Panc1 (cell line): Measurements from ENCODE around the gene RAB11FIP3. TPM values are rescaled to one million over a fixed set of nuclear protein-coding genes. Genes with fewer than 3 reads are reported as not detected.

ENCODE experiments used
- ATAC-seq: fragments of 200-7000 bp; cut with Tn5 transposase; 2 replicates; pipeline ENCODE4 v1.9.1; 2020; ENCODE audit warnings: mild to moderate bottlenecking, moderate library complexity
- BruUV-seq: library from RNA; stranded (reverse); fragments of 400-500 nt; replicated peaks from 2 replicates; lab custom pipeline; 2021; lab: Mats Ljungman, UMichigan
- CTCF ChIA-PET: fragments of 300-600 bp; sonication (Branson Sonifier 250); formaldehyde crosslinking; loops from one replicate; lab custom pipeline; 2022; ENCODE audit warnings: antibody characterized with exemption; lab: Charles Lee
- POLR2A ChIA-PET: fragments of 300-600 bp; sonication (Branson Sonifier 250); formaldehyde crosslinking; loops from one replicate; lab custom pipeline; 2022; ENCODE audit warnings: antibody characterized with exemption; lab: Charles Lee
- DNase-seq: peaks from one replicate; pipeline ENCODE4 v3.0.0-alpha.2; 2010; ENCODE audit warnings: low read depth, low spot score
- H3K27ac ChIP-seq: 2 replicates; pipeline ENCODE4 v1.5.1; 2011; ENCODE audit warnings: mild to moderate bottlenecking, low read length, inconsistent platforms
- H3K27me3 ChIP-seq: fragments of 200-500 bp; sonication (Bioruptor generic); 2 replicates; pipeline ENCODE4 v1.6.0; 2014; ENCODE audit warnings: low read length, inconsistent platforms; ENCODE audit not compliant: control insufficient read depth, insufficient read depth
- H3K36me3 ChIP-seq: fragments of 200-500 bp; sonication (Bioruptor generic); 2 replicates; pipeline ENCODE4 v1.5.1; 2014; ENCODE audit warnings: inconsistent platforms, mild to moderate bottlenecking, low read length, moderate library complexity; ENCODE audit not compliant: control insufficient read depth, insufficient read depth
- H3K4me1 ChIP-seq: 2 replicates; pipeline ENCODE4 v1.5.1; 2011; ENCODE audit warnings: inconsistent platforms, mild to moderate bottlenecking, low read length, moderate library complexity; ENCODE audit not compliant: control insufficient read depth, insufficient read depth
- H3K4me3 ChIP-seq, 2 experiments: 2 replicates each; pipeline ENCODE4 v1.5.1; 2011 to 2012; ENCODE audit warnings: low read depth in 2 of 2, low read length in 2 of 2, mild to moderate bottlenecking in 2 of 2, inconsistent platforms in 1 of 2, moderate library complexity in 1 of 2
- H3K9me3 ChIP-seq: fragments of 200-500 bp; sonication (Bioruptor generic); 2 replicates; pipeline ENCODE4 v1.5.1; 2014; ENCODE audit warnings: low read depth, mild to moderate bottlenecking, inconsistent platforms, low read length, moderate library complexity; ENCODE audit not compliant: control insufficient read depth, insufficient read depth
- CTCF ChIP-seq: fragments of 450-650 bp; IDR thresholded peaks from 2 replicates; pipeline ENCODE4 v1.5.1; 2017; ENCODE audit warnings: mild to moderate bottlenecking
- POLR2AphosphoS5 ChIP-seq: IDR thresholded peaks from 2 replicates; pipeline ENCODE4 v1.6.1; 2012; ENCODE audit warnings: mild to moderate bottlenecking, low read depth, low read length, moderate library complexity
- SIN3A ChIP-seq: IDR thresholded peaks from 2 replicates; pipeline ENCODE4 v1.6.1; 2012; ENCODE audit warnings: low read depth, mild to moderate bottlenecking, low read length, moderate library complexity, borderline replicate concordance; ENCODE audit not compliant: insufficient read depth
- TCF7L2 ChIP-seq: IDR thresholded peaks from 2 replicates; pipeline ENCODE4 v1.6.1; 2011; ENCODE audit warnings: mild to moderate bottlenecking, low read depth, low read length, inconsistent platforms
- in situ Hi-C: cut with HindIII; loops from 2 replicates; pipeline ENCODE4 v1.10.0; 2016; ENCODE audit warnings: low sequenced_read_pairs, low pct_unique_long_range_greater_than_20kb
- intact Hi-C: fragments of 100-400 bp; cut with micrococcal nuclease; formaldehyde crosslinking; loops from one replicate; pipeline ENCODE4 v1.10.0; 2022; ENCODE audit not compliant: unreplicated experiment
- total RNA-seq: library from RNA; stranded (reverse); gene quantifications from one replicate; pipeline ENCODE4 v1.2.1, GENCODE V29; 2021; ENCODE audit not compliant: unreplicated experiment
- TF ChIP-seq, protein P1 (sequence below), 2 experiments: IDR thresholded peaks; 2 replicates each; pipeline ENCODE4 v1.6.1; 2011 to 2012; ENCODE audit warnings: low read depth in 2 of 2, control low read depth in 1 of 2, low read length in 1 of 2, mild to moderate bottlenecking in 1 of 2, moderate library complexity in 1 of 2; ENCODE audit not compliant: insufficient read depth in 1 of 2

Gene RAB11FIP3
- total RNA-seq, 1 experiment from 2014 or later = 57.3 TPM

GRCh38 chr16:391885-392335 lies 33.5 kb upstream of the RAB11FIP3 start:
- intact Hi-C loops = loop anchor here (5.0 kb wide), 1 partner anchor 105 kb away; no protein-coding TSS in a partner anchor
- no peaks in the 10 kb centered on the region for H3K9me3 ChIP-seq
- H3K27ac ChIP-seq = no peak overlapping the region
- peaks cover 17% of the 10 kb centered on the region for H3K4me1 ChIP-seq
- ChIA-PET CTCF (interaction anchor here (0.7 kb wide), 3 partner anchors 103 to 133 kb away, joined by 4 read pairs; no protein-coding TSS in a partner anchor), POLR2A (interaction anchor here (0.7 kb wide), 1 partner anchor 101 kb away, joined by 3 read pairs; no protein-coding TSS in a partner anchor)
- TF ChIP-seq TCF7L2 = no peak
- TF ChIP-seq CTCF = peak; percentile 93
- DNase-seq = no peak
- no peaks in the 10 kb centered on the region for H3K27me3 ChIP-seq
- in situ Hi-C loops = no loop called here
- H3K36me3 ChIP-seq = no peaks in the 10 kb centered on the region
- no TSS peak for BruUV-seq
- peak; percentile 71 for ATAC-seq
- H3K4me3 ChIP-seq = no peak overlapping the region

GRCh38 chr16:392450-393030 lies 32.9 kb upstream of the RAB11FIP3 start:
- POLR2A ChIA-PET = interaction anchor here (0.7 kb wide), 1 partner anchor 101 kb away, joined by 3 read pairs; no protein-coding TSS in a partner anchor
- TF ChIP-seq TCF7L2 (no peak), POLR2AphosphoS5 (no peak), CTCF (no peak), SIN3A (no peak)
- TF ChIP-seq, protein P1, sequence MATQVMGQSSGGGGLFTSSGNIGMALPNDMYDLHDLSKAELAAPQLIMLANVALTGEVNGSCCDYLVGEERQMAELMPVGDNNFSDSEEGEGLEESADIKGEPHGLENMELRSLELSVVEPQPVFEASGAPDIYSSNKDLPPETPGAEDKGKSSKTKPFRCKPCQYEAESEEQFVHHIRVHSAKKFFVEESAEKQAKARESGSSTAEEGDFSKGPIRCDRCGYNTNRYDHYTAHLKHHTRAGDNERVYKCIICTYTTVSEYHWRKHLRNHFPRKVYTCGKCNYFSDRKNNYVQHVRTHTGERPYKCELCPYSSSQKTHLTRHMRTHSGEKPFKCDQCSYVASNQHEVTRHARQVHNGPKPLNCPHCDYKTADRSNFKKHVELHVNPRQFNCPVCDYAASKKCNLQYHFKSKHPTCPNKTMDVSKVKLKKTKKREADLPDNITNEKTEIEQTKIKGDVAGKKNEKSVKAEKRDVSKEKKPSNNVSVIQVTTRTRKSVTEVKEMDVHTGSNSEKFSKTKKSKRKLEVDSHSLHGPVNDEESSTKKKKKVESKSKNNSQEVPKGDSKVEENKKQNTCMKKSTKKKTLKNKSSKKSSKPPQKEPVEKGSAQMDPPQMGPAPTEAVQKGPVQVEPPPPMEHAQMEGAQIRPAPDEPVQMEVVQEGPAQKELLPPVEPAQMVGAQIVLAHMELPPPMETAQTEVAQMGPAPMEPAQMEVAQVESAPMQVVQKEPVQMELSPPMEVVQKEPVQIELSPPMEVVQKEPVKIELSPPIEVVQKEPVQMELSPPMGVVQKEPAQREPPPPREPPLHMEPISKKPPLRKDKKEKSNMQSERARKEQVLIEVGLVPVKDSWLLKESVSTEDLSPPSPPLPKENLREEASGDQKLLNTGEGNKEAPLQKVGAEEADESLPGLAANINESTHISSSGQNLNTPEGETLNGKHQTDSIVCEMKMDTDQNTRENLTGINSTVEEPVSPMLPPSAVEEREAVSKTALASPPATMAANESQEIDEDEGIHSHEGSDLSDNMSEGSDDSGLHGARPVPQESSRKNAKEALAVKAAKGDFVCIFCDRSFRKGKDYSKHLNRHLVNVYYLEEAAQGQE (IDR thresholded peaks at IDR 0.05; ENCODE audit: insufficient read depth in 1 of 2, low read depth in 2 of 2, low read length in 1 of 2) = no peak
- in situ Hi-C loops (no loop called here), intact Hi-C loops (loop anchor here (5.0 kb wide), 1 partner anchor 105 kb away; no protein-coding TSS in a partner anchor)
- H3K4me1 ChIP-seq = peaks cover 16% of the 10 kb centered on the region
- no peaks in the 10 kb centered on the region for H3K36me3 ChIP-seq
- DNase-seq (no peak), ATAC-seq (no peak)
- no peaks in the 10 kb centered on the region for H3K27me3 ChIP-seq
- no peak overlapping the region for H3K4me3 ChIP-seq
- CTCF ChIA-PET = interaction anchor here (0.7 kb wide), 2 partner anchors 127 to 132 kb away, joined by 4 read pairs; no protein-coding TSS in a partner anchor
- BruUV-seq = TSS peak; percentile 78
- H3K27ac ChIP-seq = 0 out of 2 replicates have a peak overlapping the region, but pooled peaks have one; percentile 9
- H3K9me3 ChIP-seq = no peaks in the 10 kb centered on the region
